GM18861 (cell line): ENCODE data around the gene GCA.
A peak's percentile ranks its signal among the peaks of the same experiment; 100 is the strongest.

ENCODE experiments used
- ATAC-seq: cut with Tn5 transposase; IDR thresholded peaks from one replicate; pipeline ENCODE4 v1.9.1; 2021; ENCODE audit not compliant: unreplicated experiment

GCA gene

DNA sequence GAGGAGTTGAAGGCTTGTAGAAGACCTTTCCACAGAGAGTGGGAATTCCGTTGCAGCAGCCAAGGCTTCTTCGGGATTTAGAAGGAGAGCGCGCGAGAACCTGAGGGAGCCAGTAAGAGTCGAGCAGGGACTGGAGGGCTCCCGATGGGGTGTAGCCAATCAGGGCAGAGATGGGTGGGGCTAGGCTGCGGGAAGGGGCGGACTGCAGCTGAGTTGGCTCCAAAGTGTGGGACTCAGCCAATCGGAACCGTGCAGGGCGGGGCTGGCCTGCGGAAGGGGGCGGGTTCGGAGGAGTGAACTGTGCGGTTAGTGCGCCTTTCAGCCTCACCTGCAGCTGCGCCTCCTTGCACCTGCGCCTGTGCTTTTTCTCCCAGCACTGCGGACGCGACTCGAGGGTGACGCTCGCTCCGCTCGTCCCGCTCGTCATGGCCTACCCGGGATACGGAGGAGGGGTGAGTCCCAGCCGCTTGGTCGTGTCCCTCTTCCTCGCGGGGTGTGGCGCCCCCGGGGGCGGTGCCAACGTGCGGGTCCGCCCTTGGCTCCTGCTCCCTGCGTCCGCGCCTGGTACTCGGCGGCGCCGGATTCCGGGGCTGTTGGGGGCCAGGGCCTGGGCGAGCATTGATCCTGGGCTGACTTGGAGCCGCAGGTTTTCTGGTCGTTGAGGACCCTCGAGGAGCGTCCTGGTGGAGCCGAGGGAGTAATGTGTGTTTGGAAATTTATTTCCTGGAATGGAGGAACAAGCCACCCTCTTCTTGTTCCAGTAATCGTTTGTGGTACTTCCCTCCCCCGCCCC, at the start of gene GCA:
Gene GCA, plus strand, starts transcription at position 309 of the 793 bp plus-strand sequence. Its CDS starts 117 bp downstream, at position 426.
- ATAC-seq: peak; percentile 97

- ATAC-seq: no peak
Measured at GRCh38 chr2:162295009-162295408, 48.9 kb upstream of the GCA start.

- ATAC-seq: peak; percentile 46
Measured at GRCh38 chr2:162297925-162298552, 45.9 kb upstream of the GCA start.

DNA sequence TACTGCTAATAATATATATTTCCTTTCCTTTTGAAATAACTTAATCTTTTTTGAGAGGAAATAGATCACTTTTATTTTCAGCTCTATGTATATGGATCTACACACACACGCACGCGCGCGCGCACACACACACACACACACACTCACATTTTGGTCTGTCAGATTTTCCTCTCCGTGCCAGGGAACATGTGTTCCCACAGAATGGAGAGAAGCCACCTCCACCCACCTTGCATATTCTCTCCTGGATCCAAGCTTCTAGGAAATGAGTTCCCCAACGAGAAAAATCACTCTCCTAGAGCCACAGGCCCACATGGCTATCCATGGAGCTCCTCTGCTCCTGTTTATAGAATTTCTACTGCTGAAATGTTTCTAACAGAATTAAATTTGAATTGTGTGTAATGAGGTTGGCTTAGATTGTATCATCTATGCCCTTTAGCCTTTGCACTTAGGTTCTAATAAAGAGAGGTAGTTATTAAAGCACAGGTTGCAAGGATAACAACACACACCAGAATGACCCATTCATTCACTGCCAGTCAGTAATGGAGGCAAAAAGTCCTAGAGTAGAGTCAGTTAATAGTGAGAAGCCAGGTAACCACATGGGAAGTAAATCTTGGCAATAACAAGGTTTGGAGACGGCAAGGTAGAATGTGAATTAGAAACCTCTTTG, 45.1 kb upstream of the GCA start:
- ATAC-seq: no peak

- no peak for ATAC-seq
Measured at GRCh38 chr2:162300266-162300665, 43.7 kb upstream of the GCA start.

- peak; percentile 78 for ATAC-seq
Measured at GRCh38 chr2:162301151-162301804, 42.7 kb upstream of the GCA start.

DNA sequence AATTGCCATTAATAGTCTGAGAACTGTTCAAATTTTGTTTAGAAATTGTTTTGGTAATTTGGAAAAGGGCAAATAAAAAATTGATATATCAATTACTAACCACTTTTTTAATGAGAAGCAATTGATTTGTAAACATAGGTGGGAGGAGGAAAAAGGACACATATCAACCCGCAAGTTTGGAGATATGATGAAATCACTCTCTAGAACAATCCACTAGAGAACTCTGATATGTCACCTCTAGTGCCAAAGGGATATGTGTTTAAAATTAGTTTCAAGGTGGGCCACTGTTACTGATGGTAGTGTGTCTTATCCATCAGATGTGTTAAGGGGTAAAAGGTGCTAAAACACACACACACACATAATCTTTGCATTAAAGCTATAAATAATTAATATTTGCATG, 42.1 kb upstream of the GCA start:
- ATAC-seq: no peak

DNA sequence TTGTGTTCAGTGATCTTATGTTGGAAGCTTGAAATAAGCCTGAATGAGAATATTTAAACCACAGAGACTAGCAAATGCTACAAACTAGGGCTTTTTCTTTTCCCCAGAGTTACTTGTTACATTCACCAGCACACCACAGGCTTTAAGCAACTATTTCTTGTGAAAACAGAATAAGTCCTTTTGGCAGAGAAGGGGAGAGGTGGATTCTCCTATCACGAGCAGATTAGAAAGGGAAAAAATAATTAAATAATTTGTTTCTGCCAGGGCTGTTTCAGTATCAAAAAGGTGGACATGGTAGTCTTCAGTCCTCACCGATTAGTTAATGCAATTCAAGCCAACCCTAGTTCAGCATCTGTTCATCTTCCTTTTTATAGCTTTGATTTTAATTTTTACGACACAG, 38.0 kb upstream of the GCA start:
- ATAC-seq: no peak

DNA sequence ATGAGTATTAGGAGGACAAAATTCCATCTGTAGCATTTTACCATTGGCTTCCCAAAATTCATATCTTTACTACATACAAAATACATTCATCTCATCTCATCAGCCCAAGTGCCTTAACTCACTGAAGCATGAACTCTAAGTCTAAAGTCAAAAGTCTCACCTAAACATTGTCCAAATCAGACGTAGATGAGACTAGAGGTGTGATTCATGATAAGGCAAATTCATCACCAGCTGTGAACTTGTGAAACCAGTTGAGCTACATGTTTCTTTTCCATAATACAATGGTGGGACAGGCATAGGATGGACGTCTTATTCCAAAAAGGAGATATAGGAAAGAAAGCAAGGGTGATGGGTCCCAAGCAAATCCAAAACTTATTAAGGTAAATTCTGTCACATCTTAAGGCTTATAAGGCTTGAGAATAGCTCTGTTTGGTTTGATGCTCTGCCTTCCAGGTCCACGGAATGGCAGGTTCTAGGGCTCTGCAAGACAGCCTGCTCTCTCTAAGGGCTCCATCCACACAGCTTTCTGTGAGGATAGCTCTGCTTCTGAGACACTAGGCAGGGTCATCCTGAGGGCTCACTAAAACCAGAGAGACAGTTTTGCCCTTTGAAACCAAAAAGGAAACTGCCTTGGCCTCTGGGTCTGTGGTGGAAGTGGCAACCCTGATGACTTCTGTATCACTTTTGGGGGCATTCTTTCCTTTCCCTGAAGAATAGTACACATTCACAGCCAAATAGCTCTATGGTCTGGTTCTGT, 35.0 kb upstream of the GCA start:
- peak; percentile 52 for ATAC-seq

- no peak for ATAC-seq
Measured at GRCh38 chr2:162312853-162313252, 31.1 kb upstream of the GCA start.

- no peak for ATAC-seq
Measured at GRCh38 chr2:162315938-162316337, 28.0 kb upstream of the GCA start.

DNA sequence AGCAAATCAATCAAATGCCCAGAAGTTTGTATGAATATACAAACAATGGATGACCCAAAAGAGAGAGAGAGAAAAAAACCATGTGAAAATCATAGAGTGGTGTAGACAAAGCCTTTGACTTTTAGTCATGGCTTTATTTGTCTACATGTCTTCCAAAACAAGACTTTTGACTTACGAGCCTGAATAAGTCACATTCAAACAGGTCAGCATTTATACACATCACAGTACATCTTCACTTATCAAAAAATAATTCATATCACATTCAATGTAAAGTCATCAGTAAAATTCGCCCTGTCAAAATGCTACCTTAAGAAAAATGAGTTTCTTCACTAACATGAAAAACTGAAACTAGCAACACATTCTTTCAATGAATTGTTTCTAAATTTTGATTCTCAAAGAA, 27.3 kb upstream of the GCA start:
- ATAC-seq: no peak

DNA sequence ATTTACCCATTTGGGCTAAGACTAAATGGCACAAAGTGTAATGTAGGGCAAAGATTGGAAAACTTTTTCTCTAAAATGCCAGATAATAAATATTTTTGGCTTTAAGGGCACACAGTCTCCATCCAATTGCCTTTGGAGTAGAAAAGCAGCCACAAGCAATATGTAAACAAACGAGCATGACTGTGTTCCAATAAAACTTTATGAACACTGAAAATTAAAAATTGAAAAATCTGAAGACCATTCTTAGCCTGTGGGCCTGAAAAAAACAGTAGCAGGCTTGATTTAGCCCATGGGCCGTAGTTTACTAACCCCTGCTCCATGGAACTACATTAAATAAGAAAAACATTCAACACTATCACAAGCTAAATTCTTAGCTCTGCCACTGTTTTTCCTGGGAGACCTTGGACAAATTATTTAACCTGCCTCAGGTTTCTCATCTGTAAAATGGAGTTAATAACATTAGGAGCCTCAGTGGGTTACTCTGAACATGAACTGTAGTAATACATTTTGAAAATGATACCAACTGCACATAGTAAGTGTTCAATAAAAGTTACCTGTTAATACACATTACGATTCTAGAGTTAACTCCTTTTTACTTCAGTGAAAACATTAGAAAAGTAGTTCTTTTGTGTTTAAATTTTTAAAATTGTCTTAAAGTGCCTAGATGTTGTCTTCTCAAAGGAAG, 26.7 kb upstream of the GCA start:
- no peak for ATAC-seq

GRCh38 chr2:162317861-162318327, 26.0 kb upstream of the GCA start:
- peak; percentile 0 for ATAC-seq

DNA sequence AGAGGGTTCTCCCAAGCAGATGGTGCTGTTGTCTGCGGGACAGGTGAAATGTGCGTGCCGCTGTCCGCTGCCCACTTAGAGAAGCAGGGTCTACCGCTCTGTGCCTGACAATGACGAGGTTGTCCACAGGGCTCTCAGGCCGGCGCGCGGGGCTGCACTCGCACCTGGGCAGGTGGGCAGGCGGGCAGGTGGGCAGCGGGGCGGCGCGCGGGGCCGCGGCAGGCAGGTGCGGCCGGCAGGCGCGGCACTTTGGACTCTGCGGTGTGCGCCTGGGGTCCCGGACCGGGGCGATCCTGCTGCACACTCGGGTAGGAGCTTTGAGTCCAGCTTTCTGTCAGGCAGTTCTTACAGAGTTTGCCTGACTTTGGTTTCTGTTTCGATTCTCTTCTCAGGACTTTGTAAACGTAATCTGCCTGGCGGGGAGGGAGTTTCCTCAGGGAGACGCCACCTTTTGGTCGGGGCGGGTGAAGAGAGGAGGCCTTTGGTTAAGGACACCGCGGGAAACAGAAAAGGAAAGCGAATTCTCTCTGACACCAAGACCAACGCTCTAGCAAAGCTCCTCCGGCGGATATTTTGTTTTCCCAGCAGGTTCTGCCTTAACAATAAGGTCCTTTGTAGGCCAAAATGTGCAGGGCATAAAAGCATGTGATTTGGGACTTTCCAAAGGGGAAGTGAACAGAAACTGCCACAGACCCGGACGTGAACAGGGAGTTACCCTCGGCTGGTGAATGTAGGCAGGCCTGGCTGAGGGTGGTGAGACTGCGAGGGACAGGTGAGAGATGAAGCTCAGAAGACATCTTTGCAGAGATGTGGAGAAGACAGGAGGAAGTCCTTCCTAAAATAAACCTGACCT, 25.4 kb upstream of the GCA start, which contains the start of gene IFIH1:
Gene IFIH1, minus strand, starts transcription at position 357 of the 853 bp plus-strand sequence. CDS start 377 bp downstream, outside the sequence.
- ATAC-seq: peak; percentile 73

DNA sequence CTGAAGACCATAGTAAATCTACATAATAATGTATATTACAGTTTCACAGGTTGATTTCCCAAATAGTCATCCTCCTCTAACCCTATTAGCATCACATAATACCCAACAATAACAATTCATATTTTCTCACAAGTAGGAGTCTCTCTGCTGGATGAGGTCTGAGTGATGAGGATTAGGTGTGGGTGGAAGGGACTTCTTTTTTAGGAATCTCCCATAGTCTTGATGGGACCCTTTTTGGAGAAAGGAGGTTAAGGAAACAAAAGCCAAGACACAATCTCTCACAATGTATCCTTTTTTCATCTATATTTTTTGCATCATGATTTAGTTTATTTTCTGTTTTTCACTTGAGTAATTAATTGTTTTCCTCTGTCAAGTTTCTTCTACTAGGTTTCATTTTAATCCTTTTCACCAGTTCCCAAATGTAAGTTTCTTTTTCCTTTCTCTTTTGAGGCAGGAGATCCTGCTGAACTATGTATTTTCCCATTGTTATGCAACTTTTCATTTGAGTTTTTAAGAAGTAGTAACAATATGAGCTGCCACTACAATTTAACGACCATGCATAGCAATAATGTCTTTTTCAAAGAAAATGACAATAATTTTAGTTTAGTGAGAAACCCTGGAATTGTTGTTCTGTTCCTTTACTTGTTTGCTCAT, 22.9 kb upstream of the GCA start:
- ATAC-seq: no peak

DNA sequence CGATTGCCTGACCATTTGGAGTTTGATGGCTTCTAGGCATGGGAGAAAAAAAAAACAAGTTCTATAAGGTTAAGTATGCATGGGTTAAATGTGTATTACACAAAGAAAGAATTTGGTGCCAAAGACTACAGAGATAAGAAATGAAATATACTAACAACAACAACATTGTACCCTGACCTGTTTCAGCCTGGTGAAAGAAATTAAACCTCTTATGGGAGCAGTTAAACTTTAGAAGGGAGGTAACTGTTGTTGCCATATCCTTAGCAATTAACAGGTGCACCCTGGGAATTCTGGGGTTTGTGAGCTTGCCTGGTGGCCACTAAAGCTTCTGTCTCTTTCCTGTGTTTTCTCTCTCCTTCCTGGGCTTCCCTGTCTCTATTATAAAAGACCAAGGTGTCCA, 19.0 kb upstream of the GCA start:
- no peak for ATAC-seq

DNA sequence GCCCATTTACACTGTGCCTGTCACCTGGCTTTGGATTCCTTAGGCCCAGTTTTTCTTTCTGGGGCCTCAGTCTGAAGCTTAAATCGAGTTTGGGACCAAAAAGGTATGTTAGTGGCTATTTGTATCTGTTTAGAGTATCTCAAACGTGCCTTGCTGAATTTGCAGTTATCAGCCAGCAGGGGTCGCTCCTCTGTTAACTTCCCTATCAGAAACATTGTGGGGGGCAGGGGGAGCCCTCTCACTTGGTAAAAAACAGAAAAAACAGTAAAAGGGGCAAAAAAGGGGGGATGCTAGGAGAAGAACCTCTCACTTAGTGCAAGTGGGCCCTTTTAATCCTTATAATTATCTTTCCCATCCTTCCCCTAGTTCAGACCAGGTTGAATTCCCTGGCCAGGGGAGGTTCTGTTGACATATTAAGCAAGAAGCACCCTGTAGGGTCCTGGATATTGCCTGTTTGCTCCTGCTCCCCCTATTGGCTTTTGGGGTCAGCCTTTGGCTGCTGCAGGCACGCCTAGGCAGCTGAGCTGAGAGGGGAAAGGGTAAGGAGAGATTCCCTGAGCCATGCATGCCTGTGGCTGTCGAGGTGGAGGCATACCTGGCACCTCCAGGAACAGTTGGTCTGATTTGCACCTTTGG, 16.7 kb upstream of the GCA start:
- no peak for ATAC-seq
